ENCODE data around the gene RAB24.

RAB24 gene

GRCh38 chr5:177339107-177339638 is 35.7 kb upstream of the RAB24 start:
- no peak for TF ChIP-seq CTCF (IDR thresholded peaks at IDR 0.05; ENCODE audit: borderline replicate concordance, extremely low read depth, low read length, poor library complexity, severe bottlenecking)
- TF ChIP-seq EZH2 (IDR thresholded peaks at IDR 0.05; ENCODE audit: borderline replicate concordance, low read depth, low read length, severe bottlenecking): no peak
- ATAC-seq (ENCODE audit: insufficient read depth, low read depth) (no peak), DNase-seq (no peak)
- H2AFZ ChIP-seq (ENCODE audit: low read depth, low read length): no peak overlapping the region
- no peaks in the 10 kb centered on the region for H3K9me3 ChIP-seq (ENCODE audit: insufficient read depth, low read length, severe bottlenecking)
- no peak overlapping the region for H3K9ac ChIP-seq (ENCODE audit: low read depth, low read length)
- no peak overlapping the region; the same call in 1 of the 2 replicates for H3K27ac ChIP-seq (ENCODE audit: low read length)
- no peaks in the 10 kb centered on the region for H3K4me1 ChIP-seq (ENCODE audit: insufficient read depth, low read length)
- H3K4me2 ChIP-seq (ENCODE audit: insufficient read depth, low read length): no peak overlapping the region
- peaks cover 83% of the 10 kb centered on the region for H3K36me3 ChIP-seq (ENCODE audit: insufficient read depth, low read length)
- peaks cover 26% of the 10 kb centered on the region; the same call in 1 of the 2 replicates for H4K20me1 ChIP-seq (ENCODE audit: insufficient read depth, low read length)
- peaks cover 43% of the 10 kb centered on the region for H3K79me2 ChIP-seq (ENCODE audit: insufficient read depth, low read length)
- H3K27me3 ChIP-seq (ENCODE audit: insufficient read depth, low read length, poor library complexity): no peaks in the 10 kb centered on the region
- H3K4me3 ChIP-seq (ENCODE audit: low read depth in 1 of 2, low read length in 2 of 2): no peak overlapping the region

DNA sequence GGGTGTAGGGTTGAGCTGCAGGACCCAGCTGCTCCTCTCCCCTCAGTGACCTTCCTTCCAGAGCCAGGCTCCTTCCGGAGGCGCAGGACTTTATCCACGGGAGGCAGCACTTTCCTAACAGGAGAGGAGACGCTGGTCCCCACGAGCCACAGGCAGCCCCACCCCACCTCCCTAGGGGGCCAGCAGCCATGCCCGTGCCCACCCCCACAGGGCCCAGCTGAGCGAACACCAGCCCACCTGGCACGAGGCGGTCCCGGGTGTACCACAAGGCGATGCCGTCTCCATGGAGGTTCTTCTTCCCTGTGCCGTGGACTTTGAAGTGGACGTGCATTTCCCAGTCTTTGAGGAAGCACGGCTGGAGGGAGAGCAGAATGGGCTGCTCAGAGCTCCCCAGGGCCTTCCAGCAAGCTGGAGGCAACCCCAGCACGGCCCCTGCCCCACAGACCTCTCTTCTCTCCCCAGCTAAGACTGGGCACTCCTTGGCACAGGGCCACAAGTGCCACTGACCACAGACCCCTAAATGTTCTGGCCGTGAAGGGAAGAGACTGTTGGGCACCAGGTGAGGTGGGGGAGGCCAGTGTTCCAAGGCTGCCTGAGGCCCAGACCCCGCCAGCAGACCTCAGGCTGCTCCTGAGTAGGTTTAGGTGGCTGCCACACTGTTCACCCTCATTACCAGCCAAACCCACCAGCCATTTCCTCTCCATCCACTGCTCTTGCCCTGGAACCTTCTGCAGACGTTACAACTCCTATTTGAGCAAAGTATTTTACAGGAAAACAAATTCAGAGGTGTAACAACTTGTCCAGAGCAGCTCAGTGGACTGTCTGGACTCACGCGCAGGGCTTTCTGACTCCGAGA is 35.0 kb upstream of the RAB24 start:
- Histone ChIP-seq H3K4me3 (ENCODE audit: low read depth in 1 of 2, low read length in 2 of 2) (no peak overlapping the region), H2AFZ (ENCODE audit: low read depth, low read length) (no peak overlapping the region), H4K20me1 (ENCODE audit: insufficient read depth, low read length) (peaks cover 29% of the 10 kb centered on the region; the same call in 1 of the 2 replicates), H3K27me3 (ENCODE audit: insufficient read depth, low read length, poor library complexity) (no peaks in the 10 kb centered on the region), H3K4me2 (ENCODE audit: insufficient read depth, low read length) (no peak overlapping the region), H3K4me1 (ENCODE audit: insufficient read depth, low read length) (no peaks in the 10 kb centered on the region), H3K9ac (ENCODE audit: low read depth, low read length) (no peak overlapping the region), H3K9me3 (ENCODE audit: insufficient read depth, low read length, severe bottlenecking) (no peaks in the 10 kb centered on the region), H3K79me2 (ENCODE audit: insufficient read depth, low read length) (peaks cover 37% of the 10 kb centered on the region), H3K27ac (ENCODE audit: low read length) (no peak overlapping the region), H3K36me3 (ENCODE audit: insufficient read depth, low read length) (peaks cover 86% of the 10 kb centered on the region)
- ATAC-seq (ENCODE audit: insufficient read depth, low read depth): no peak
- DNase-seq: no peak
- TF ChIP-seq CTCF (IDR thresholded peaks at IDR 0.05; ENCODE audit: borderline replicate concordance, extremely low read depth, low read length, poor library complexity, severe bottlenecking): no peak

DNA sequence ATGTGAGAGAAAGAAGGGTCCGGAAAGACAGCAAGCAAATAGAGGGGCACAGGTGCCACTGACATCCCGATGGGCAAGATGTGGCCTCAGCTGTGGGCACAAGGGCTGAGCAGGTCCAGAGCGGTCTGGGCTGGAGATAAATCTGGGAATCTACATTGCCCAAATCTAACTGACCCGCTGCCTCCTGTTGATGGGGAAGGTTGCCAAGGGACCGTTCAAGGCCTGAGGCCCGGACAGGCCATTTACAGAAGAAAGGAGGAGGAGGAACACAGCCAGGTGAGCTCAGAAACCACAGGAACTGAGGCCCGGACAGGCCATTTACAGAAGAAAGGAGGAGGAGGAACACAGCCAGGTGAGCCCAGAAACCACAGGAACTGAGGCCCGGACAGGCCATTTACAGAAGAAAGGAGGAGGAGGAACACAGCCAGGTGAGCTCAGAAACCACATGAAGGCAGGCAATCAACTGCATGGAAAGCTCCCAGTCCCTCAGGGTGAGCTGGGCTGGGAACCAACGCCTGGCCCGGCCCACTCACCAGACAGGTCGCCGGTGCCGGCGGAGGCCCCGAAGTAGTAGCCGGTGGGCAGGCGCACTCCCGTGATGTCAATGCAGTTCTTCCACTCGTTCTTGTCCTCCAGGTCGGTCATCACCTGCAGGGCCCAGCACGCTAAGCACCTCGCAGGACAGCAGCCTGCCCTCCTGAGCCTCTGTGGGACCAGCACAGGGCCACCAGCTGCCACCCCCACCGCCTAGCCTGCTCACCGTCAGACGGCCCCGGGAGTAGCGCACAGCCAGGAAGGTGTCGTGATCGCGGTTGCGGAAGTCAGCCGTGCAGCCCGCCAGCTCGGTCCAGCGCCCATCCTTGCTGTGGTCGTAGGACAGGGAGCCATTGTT is 33.3 kb upstream of the RAB24 start:
- Histone ChIP-seq H2AFZ (ENCODE audit: low read depth, low read length) (no peak overlapping the region), H4K20me1 (ENCODE audit: insufficient read depth, low read length) (peaks cover 34% of the 10 kb centered on the region; the same call in 1 of the 2 replicates), H3K9me3 (ENCODE audit: insufficient read depth, low read length, severe bottlenecking) (no peaks in the 10 kb centered on the region), H3K79me2 (ENCODE audit: insufficient read depth, low read length) (peaks cover 25% of the 10 kb centered on the region), H3K4me3 (ENCODE audit: low read depth in 1 of 2, low read length in 2 of 2) (no peak overlapping the region), H3K4me2 (ENCODE audit: insufficient read depth, low read length) (no peak overlapping the region), H3K9ac (ENCODE audit: low read depth, low read length) (no peak overlapping the region), H3K36me3 (ENCODE audit: insufficient read depth, low read length) (peaks cover 94% of the 10 kb centered on the region), H3K27me3 (ENCODE audit: insufficient read depth, low read length, poor library complexity) (no peaks in the 10 kb centered on the region), H3K27ac (ENCODE audit: low read length) (no peak overlapping the region), H3K4me1 (ENCODE audit: insufficient read depth, low read length) (no peaks in the 10 kb centered on the region)
- no peak for TF ChIP-seq CTCF (IDR thresholded peaks at IDR 0.05; ENCODE audit: borderline replicate concordance, extremely low read depth, low read length, poor library complexity, severe bottlenecking)
- no peak for TF ChIP-seq EZH2 (IDR thresholded peaks at IDR 0.05; ENCODE audit: borderline replicate concordance, low read depth, low read length, severe bottlenecking)
- no peak for DNase-seq
- ATAC-seq (ENCODE audit: insufficient read depth, low read depth): no peak

Measured in DND-41 (cell line).